Epithelial cell of proximal tubule (primary cell): ENCODE measurements around the gene GOT1. TPM values are rescaled to one million over a fixed set of nuclear protein-coding genes. Genes with fewer than 3 reads are reported as not detected.

ENCODE experiments used
- DNase-seq: peaks from one replicate; pipeline ENCODE4 v3.0.0-alpha.2; 2011; ENCODE audit warnings: low read depth
- H3K4me3 ChIP-seq: 2 replicates; pipeline ENCODE4 v1.5.1; 2011; ENCODE audit warnings: low read depth, mild to moderate bottlenecking, low read length
- total RNA-seq: library from RNA; depleted of rRNA; stranded (reverse); fragments of >200 nt; gene quantifications from 2 replicates; pipeline ENCODE4 v1.2.3, GENCODE V29; 2015
- TF ChIP-seq, protein P1 (sequence below): conservative IDR thresholded peaks from 2 replicates; pipeline ENCODE4 v1.5.1; 2012; ENCODE audit warnings: low read depth, mild to moderate bottlenecking, low read length

Gene GOT1
- total RNA-seq, 1 donor from 2014 or later = 51.0 TPM

DNA sequence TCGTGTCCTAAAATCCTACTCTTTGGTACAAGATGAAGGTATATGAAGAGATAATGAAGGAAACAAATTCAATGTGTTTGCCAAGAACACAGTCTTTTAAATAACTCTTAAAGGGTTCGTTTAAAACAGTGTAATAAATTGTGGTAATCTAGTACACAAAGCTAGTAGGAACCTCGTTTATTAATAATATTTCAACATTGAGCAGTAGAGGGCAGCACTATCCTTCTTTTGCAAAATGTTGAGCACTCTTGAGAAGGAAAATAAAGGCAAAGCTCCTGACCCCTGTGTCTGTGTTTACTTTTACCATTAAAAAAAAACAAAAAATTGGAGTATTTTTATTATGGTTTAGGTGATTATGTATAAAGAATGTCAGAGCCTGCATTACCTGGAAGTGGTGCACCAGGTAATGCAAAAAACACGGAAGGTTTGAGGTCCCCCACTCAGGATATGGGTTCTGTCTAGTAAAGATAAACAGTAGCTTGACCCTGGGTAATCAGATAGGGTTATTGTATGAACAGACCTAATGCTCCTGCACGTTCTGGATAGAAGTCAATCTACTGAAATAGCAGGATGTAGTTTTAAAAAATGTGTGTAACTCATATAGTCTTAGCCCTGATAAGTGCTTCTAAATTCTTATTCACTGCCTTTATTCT, 5.7 kb upstream of the GOT1 start:
- TF ChIP-seq, protein P1, sequence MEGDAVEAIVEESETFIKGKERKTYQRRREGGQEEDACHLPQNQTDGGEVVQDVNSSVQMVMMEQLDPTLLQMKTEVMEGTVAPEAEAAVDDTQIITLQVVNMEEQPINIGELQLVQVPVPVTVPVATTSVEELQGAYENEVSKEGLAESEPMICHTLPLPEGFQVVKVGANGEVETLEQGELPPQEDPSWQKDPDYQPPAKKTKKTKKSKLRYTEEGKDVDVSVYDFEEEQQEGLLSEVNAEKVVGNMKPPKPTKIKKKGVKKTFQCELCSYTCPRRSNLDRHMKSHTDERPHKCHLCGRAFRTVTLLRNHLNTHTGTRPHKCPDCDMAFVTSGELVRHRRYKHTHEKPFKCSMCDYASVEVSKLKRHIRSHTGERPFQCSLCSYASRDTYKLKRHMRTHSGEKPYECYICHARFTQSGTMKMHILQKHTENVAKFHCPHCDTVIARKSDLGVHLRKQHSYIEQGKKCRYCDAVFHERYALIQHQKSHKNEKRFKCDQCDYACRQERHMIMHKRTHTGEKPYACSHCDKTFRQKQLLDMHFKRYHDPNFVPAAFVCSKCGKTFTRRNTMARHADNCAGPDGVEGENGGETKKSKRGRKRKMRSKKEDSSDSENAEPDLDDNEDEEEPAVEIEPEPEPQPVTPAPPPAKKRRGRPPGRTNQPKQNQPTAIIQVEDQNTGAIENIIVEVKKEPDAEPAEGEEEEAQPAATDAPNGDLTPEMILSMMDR = peak; percentile 58
- no peak for DNase-seq

DNA sequence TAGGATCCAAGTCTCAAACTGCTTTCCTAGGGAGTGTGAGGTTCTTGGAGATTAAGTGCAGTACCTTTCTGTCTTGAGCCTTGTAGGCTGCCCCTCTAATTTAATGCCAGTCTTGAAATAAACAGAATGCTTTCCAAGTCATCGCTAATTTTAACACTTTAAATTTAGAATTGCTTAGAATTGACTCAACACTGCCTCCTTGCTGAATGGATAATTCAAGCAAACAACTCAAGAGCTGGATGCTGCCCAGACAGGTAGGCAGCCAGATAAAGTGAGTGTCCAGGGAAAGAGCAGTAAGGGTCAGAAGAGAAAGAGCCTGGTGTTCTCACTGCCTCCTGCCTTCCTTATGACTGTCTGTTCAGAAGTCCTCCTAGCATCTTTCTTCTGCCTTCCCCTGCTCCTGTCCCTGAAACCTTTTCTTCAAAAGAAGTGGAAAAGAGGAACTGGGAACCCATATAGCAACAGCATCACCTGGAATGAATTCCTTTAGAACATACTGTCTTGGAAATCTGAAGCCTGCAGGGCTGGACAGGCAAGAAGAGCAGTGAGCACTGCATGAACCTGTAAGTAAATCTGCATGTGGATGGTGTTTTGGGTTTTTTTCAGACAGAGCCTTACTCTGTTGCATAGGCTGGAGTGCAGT, 3.1 kb upstream of the GOT1 start:
- TF ChIP-seq, protein P1 = peak; percentile 59
- DNase-seq = no peak
- no peak overlapping the region for H3K4me3 ChIP-seq

More for the DNA sequence above, 5.7 kb upstream of the GOT1 start:
- H3K4me3 ChIP-seq = no peak overlapping the region

DNA sequence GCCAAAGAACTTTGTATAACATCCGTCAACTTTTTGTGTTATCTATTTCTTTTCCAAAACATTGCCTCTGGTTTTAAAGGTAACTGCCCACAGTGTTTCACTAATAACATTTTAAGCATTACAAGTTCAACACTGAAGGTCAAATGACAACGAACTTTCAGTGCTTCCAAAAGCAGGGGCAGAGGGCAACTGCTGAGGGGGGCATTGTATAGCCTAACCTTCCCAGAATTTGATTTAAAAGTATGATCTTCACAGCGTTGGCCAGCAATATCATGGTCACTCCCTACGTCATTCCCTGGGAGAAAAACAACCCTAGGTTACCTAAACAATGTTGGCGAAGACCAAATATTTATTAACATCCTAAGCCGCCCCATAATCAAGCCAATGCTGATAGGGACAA, 2.5 kb upstream of the GOT1 start:
- H3K4me3 ChIP-seq = no peak overlapping the region
- TF ChIP-seq, protein P1 = no peak
- no peak for DNase-seq

DNA sequence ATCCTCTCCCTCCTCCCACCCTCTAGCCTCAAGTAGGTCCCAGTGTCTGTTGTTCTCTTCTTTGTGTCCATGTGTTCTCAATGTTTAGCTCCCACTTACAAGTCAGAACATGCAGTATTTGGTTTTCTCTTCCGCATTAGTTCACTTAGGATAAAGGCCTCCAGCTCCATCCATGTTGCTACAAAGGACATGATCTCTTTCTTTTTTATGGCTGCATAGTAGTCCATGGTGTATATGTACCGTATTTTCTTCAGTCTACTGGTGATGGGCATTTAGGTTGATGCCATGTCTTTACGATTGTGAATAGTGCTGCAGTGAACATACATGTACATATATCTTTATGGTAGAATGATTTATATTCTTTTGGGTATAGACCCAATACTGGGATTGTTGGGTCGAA, 1.6 kb upstream of the GOT1 start:
- H3K4me3 ChIP-seq = peak overlapping the region; percentile 88
- TF ChIP-seq, protein P1 = no peak
- DNase-seq = no peak

DNA sequence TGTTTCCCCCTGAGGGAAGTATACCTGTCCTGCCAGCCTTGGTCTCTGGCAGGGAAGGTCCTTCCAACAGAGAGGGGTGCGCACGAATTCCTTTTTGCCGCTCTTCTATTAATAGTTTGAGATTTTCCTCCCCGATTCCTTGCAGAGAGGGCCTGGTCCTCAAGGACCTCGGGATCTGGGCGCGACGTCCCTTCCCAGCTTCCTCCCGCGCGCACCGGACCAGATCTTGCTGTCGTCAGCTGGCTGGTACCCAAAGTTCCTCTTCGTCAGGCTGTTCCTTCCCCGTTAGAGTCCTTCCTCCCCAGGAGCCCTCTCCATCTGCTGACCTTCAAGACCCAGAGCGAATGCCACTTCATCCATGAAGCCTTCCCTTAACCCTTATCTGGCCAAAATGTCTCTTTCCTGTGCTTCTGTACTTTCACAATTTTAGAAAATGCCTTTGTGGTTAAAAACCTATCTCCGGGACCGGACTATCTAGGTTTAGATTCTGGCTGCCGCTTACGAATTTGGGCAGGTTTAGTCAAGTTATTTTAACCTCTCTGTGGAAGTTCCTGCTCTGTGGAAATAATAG, 851 bp upstream of the GOT1 start:
- peak overlapping the region; percentile 88 for H3K4me3 ChIP-seq
- TF ChIP-seq, protein P1 = no peak
- no peak for DNase-seq

DNA sequence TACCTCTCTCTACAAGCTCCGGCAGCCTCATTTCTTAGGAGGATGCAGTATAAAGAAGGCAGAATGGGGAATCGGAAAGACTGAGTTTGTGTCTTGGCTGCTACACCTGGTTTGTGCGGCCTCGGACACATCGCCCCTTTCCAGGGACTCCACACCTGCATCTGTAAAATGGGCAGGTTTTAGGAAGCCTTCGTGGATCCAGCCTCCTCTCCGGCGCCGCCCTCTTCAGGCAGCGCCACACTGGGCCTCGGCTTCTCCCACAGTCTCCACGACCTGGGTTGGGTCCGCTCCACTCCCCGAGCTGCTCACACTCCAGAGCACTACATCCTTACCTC, 341 bp downstream of the GOT1 start:
- H3K4me3 ChIP-seq = peak overlapping the region; percentile 88
- DNase-seq = no peak
- TF ChIP-seq, protein P1 = no peak
